IPS DF 4.7 (cell line): ENCODE results near the gene SPINK6.

Experiments
- DNase-seq: peaks from one replicate; pipeline ENCODE4 v3.0.0-alpha.2; 2013; ENCODE audit warnings: low spot score; ENCODE audit errors: extremely low read depth

Gene SPINK6

DNA sequence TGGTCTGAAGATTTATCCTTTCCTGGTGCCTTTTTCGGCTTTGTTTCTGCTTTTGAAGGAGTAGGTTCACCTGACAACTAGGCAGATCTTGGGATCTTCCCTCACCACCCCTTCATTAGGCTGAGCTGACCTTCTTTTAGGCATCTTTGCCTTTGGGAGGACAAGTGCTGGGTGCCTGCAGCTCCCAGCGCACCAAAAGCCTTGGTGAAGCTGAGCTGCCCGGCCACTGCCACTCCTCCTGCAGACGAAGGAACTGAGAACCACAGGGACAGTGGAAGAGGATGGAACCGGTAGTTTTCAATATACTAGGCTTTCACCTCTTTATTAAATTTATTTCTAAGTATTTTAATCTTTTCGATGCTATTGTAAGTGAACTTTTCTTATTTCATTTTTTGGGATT lies 18.7 kb downstream of the SPINK6 start:
- no peak for DNase-seq

DNA sequence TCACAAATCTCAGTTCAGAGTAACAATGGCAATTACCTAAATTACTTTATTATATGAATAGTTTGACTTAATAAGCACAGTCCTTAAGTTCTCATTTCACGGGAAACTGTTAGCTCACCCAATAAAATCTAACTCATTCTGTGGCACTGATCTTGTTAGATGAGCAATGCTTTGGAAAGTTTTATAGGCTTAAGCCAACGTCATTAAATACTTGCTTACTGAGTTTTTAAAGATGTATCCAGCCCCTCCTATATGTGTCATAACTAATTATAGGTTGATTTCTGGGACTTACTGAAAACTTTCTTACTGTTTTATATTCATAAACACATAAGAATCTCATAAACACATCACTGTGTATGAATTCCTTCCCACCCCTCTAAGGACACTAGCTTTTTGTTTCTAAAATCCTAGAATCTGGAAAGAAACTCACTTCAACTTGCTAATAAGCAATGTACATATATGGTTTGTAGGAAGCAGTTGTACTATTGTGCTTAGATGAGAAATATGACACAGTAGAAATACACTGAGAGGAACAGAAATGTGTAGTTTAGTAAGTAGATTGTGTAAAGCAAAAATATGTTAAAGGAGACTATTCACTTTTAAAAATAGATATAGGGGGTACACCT lies 21.4 kb downstream of the SPINK6 start:
- no peak for DNase-seq

- DNase-seq: no peak
Measured at GRCh38 chr5:148228392-148228984, 25.6 kb downstream of the SPINK6 start.

DNA sequence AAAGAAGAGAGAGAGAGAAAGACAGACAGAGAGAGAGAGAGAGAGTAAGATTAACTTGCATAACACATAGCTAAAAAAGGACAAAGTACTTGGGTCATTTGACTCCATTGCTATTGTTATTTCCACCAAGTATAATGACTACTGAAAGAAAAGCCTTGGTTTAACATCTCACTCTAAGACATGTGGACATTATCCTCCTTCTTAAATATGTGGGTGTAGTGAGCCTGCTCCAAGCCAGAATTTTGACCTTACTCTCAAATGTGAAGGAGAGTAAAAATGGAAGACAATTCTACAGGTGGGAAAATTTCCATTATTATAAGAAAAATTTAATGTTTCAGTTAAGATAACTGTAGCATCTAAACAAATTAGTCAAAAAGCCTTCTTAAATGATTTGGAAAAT lies 27.0 kb downstream of the SPINK6 start:
- no peak for DNase-seq

GRCh38 chr5:148230240-148230639 lies 27.4 kb downstream of the SPINK6 start:
- DNase-seq: no peak

DNA sequence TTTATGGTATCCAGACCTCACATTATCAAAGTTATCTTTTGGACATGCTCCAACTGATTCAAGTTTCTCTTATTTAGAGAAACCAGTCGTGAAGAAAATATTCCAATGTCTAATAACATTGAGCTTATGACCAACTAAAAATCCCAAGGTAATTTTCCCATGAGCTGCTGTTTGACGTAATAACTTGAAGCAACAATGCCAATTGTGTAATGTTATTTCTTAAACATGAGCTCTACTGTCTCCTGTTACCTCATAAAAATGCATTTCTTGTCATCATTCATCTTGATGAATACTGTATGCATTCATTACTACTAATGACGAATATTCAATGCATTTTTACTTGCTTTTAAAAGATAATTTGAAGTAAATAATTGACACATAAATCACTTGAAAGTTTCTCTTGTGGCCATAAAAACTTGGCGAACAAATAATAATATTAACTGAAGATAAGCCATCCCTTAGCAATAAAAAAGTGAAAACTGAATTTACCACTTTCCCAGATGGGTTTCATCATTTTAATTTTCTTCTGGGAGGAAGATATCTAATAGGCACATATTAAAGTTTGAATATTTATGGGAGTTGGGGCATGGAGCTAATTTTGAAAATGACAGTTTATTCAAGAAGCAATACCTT lies 35.1 kb downstream of the SPINK6 start:
- no peak for DNase-seq

- DNase-seq: no peak
Measured at GRCh38 chr5:148238418-148238794, 35.6 kb downstream of the SPINK6 start, which contains the start of gene MARCOL. TSS of gene MARCOL (plus strand) at chr5:148238525. CDS start at chr5:148238598, 73 bp downstream.

DNA sequence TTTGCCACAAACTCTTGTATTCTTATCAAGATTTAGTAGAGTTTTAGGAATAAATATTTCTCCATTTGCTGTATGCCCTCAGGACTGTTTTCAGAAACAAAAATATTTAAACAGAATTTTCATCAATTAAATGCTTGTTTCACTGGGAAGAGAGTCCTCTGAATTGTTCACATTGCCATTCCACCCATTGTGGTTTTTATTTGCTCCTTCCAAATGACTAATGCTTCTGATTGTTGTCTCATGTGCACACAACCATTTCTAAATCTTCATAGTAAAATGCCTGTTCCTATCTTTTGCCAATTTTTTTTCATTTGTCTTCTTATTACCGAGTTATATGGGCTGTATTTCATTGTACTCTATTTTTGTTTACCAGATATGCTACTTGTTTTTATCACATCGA lies 46.1 kb downstream of the SPINK6 start:
- no peak for DNase-seq

- DNase-seq: no peak
Measured at GRCh38 chr5:148255456-148255855, 52.6 kb downstream of the SPINK6 start.

GRCh38 chr5:148259288-148259687 lies 56.4 kb downstream of the SPINK6 start:
- DNase-seq: no peak

DNA sequence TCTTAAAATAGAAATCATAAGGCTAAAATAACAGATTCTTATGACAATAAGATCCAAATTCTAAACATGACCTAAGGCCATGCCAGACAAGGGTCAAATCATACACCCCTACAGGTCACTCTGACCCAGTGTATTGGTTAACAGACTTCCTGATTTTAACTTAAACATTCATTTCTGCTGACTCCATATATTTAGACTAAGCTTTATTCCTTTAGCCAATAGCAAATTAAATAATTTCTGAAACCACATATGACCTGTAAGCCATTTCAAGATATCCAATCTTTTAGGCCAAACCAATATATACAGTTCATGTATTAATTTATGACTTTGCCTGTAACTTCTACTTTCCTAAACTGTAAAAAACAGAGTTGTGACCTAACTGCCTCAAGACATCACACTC lies 58.4 kb downstream of the SPINK6 start:
- no peak for DNase-seq
